ENCODE data around the gene PPM1D.
"Not testable (repeated sequence)": the region's sequence is repeated elsewhere in the genome, so short reads cannot be mapped to it uniquely, and the experiment has no call there.

The PPM1D gene

DNA sequence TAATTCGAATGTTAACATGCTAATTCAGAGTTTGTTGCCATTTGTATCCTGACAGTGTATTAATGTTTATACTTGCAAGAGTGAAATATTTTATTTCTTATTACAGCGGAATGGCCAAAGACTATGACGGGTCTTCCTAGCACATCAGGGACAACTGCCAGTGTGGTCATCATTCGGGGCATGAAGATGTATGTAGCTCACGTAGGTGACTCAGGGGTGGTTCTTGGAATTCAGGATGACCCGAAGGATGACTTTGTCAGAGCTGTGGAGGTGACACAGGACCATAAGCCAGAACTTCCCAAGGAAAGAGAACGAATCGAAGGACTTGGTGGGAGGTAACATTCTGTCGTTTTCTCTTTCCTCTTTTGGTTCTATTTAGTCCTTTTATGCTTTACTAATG, 23.4 kb downstream of the PPM1D start:
- DNase-seq = no peak

DNA sequence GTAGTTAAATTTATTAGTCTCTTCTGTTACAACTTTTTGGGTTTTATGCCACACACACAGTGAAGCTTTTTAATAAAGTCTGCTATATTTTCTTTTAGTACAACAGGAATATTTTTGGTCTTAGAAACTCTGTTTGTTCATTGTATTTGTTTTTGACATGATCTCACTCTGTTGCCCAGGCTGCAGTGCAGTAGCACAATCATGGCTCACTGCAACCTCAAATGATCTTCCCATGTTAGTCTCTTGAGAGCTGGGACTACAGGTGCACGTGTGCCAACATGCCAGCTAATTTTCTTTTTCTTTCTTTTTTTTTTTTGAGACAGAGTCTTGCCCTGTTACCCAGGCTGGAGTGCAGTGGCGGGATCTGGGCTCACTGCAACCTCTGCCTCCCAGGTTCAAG, 27.1 kb downstream of the PPM1D start:
- DNase-seq = no peak

DNA sequence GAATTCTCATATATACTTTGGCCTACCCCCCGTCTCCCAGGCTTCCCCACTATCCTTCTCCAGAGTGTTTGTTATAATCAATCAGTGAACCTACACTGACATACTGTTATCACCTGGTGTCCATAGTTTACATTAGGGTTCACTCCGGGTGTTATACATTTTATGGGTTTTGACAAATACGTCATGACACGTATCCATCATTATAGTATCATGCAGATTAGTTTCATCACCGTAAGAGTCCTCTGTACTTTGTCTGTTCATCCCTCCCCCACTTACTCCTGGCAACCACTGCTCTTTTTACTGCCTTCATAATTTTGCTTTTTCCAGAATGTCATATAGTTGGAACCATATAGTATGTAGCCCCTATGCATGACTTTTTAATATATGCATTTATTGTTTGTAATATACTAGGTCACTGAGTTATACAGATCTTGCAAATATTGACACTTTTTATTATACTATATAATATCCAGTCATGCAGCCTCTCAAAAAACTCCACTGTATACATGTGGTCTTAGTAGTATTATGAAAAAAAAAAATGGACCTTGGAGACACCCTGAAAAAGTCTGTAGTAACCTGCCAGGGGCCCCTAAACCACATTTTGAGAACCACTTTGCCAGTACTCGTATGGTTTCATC, 28.4 kb downstream of the PPM1D start:
- DNase-seq = no peak

DNA sequence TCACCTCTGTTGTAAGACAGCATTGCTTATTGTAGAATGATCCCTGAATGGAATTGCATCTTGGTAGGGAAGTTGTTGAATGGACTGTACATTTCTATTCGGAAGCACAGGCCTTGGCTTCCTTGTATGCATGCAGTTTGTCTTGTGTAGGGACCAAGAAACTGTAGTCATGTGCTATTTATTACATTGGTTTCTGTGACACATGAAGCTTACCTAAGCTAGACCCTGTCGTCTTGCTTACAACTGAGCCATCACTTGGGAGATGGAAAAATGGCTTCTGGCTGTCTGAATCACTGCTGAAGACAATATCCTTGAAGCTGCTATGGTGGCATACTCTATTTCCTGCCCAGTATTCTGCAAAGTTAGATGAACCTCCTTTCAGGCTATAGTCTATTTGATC, 29.1 kb downstream of the PPM1D start:
- no peak for DNase-seq

DNA sequence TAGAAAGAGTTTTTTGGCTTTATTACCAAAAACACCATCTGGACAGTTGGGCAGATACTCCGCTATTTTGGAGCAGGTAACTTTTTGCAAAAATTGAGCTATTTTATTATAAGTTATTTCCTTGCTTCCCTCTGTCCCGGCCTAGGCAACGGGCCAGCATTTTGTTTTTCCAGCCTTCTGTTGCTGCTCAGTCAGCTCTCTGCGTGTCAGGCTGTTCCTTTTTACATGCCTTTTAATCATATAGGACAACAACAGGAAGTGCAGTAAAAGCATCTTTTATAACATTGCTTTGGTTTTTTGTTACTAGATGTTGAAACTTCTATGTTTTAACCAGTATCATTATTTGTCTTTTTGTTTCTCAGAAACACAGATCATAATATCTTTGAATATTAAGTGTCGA, 30.4 kb downstream of the PPM1D start:
- DNase-seq = no peak

DNA sequence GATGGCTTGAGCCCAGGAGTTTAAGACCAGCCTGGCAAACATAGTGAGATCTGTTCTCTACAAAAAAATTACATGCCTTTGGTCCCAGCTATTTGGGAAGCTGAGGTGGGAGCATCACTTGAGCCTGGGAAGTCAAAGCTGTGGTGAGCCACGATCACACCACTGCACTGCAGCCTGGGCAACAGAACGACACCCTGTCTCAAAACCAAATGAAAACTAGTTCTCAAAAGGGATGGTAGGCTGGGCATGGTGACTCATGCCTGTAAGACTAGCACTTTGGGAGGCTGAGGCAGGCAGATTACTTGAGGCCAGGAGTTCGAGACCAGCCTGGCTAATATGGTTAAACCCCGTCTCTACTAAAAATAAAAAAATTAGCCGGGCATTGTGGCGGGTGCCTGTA, 31.1 kb downstream of the PPM1D start:
- no peak for DNase-seq

DNA sequence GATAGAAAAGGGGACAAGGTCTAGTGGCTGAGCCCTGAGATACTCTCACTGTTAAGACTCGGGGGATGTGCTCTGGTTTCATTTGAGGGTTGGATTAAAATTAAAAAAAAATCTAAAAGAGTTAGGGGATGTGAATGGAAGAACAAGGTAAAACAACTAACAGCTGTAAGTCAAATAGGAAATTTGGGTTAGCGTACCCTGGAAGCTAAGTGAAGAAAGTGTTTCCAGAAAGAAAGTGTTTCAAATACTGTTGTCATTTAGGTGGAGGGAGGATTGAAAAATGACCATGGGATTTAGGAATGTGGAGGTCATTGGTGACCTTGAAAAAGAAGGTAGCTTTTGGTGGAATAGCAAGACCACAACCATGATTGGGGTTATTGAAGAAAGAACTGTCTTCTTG, 37.7 kb downstream of the PPM1D start:
- DNase-seq = no peak

DNA sequence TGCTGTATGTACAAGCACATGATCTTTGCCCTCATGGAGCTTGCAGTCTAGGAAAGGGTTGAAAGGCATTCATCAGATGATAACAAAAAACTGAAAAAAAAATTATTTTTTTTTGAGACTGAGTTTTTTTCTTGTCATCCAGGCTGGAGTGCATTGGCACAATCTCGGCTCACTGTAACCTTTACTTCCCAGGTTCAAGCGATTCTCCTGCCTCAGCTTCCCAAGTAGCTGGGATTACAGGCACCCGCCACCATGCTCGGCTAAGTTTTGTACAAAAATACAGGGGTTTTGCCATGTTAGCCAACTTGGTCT, 39.0 kb downstream of the PPM1D start:
- DNase-seq = no peak

DNA sequence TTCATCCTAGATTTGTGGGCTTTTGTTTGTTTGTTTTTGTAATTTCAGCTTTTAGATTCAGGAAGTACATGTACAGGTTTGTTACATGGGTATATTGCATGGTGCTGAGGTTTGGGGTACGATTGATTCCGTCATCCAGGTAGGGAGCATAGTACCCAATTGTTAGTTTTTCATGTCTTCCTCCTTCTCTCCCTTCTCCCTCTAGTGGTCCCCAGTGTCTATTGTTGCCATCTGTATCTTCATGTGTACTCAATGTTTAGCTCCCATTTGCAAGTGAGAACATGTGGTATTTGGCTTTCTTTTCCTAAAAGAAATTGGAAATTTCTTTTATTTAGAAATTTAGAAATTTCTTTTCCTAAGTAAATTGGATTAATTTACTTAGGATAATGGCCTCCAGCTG, 40.5 kb downstream of the PPM1D start:
- no peak for DNase-seq

DNA sequence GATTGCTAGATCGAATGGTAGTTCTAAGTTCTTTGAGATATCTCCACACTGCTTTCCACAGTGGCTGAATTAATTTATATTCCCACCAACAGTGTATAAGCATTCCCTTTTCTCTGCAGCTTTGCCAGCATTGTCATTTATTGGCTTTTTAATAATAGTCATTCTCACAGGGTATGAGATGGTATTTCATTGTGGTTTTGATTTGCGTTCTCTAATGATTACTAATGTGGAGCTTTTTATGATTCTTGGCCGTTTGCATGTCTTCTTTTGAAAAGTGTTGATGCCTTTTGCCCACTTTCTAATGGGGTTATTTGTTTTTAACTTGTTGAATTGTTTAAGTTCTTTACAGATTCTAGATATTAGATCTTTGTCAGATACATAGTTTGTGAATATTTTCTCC, 41.1 kb downstream of the PPM1D start:
- no peak for DNase-seq

DNA sequence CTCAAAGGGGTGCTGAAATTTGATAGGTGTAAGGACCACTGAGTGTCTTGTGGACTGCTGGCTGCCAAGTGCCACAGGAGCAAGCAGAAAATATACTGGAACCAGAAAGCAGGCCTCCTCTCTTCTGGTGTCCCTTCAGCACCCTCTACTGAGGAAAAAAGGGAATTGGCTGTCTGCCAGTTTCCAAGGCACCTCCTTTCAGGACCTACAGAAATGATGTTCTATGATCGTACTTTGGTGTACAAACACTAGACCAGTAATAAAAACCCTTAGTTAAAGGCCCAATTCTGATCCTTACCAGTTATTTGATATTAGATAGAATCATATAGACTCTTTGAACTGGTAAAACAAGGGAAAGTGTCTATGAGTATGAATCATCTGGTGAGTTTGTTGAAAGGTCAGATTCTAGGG, 41.8 kb downstream of the PPM1D start:
- peak; percentile 49 for DNase-seq

DNA sequence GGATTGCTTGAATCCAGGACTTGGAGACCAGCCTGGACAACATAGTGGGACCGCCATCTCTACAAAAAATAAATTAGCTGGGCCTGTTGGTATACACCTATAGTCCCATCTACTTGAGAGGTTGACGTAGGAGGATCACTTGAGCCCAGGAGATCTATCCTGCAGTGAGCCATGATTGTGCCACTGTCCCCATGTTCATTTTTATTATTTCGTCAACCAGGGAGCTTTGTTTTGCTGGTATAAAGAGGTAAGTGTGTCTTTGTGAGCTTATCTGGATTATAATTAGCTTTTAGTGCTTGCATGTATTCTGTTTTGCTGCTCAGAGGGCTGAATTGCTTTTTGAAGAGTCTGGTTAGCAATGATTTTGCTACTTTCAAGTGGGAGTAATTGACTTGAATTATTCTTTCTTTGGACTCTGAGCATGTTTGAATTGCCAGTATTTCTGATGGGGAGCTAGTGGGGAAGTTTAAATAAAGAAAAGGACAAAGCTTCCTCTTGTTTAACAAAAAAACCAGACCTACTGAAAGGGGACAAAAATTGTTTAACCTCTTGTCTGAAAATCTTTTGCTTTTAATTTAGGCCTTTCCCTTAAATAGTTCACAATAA, 46.0 kb downstream of the PPM1D start:
- DNase-seq = no peak

DNA sequence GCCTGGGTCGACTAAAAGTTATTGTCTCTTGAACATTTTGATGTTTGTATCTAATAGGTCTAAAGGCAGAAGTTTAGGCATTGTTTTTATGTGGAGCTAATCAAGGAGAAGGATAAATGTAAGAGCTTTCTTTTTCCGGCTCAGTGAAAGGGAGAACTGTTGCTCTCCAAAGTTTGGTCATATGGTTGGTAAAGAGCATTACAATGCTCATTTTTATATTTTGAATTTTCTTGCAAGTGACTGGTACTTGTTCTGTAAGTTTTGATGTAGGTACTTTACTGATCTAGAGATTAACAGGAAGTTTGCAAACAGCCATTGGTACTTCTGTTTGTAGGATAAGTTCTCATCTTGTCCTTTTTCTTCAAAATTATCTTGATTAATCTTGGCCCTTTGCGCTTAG, 46.7 kb downstream of the PPM1D start:
- no peak for DNase-seq

DNA sequence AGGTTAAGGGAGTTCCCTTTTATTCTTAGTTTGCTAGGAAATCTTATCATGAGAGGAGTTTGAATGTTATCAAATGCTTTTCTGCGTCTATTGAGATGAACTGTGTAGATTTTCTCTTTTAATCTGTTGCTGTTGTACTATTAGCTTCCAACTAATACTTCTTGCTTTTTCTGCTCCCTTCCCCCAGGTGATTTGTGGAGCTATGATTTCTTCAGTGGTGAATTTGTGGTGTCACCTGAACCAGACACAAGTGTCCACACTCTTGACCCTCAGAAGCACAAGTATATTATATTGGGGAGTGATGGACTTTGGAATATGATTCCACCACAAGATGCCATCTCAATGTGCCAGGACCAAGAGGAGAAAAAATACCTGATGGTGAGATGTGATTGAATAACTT, 47.7 kb downstream of the PPM1D start:
- DNase-seq = no peak

DNA sequence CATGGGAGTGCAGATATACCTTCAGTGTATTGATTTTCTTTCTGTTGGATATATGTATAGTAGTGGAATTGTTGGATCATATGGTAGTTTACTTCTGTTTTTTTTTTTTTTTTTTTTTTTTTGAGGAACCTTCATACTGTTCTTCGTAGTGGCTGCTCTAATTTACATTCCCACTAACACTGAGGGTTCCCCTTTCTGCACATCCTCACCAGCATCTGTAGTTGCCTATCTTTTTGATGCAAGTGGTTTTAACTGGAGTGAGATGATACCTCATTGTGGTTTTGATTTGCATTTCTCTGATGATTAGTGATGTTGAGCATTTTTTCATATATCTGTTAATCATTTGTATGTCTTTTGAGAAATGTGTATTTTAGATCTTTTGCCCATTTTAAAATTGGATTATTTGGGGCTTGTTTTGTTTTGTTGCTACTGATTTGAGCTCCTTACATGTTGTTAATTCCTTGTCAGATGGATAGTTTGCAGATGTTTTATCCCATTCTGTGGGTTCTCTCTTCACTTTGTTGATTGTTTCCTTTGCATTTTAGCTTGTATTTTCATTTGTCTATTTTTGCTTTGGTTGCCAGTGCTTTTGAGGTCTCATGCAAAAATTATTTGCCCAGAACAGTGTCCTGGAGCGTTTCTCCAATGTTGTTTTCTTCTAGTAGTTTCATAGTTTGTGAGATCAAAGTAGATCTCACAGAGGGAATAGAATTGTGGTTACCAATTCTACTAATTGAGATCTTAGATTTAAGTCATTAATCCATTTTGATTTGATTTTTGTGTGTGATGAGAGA, 52.7 kb downstream of the PPM1D start:
- DNase-seq = no peak

DNA sequence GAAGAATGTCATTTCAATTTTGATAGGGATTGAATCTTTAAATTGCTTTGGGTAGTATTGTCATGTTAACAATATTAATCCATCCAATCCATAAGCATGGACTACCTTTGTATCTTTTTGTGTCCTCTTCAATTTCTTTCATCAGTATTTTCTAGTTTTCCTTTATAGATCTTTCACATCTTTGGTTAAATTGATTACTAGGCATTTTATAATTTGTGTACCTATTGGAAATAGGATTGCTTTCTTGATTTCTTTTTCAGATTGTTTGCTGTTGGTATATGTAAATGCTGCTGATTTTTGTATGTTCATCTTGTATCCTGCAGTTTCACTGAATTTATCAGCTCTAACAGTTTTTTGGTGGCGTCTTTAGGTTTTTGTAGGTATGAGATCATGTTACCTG, 53.6 kb downstream of the PPM1D start:
- DNase-seq = no peak

DNA sequence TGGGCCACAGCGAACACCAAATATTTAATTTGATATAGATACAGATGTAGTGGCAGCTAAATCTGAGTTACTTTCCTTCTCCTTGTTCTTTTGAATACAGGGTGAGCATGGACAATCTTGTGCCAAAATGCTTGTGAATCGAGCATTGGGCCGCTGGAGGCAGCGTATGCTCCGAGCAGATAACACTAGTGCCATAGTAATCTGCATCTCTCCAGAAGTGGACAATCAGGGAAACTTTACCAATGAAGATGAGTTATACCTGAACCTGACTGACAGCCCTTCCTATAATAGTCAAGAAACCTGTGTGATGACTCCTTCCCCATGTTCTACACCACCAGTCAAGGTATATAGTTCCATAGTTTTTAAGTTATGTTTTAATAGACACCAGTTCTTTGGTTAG, 56.5 kb downstream of the PPM1D start:
- DNase-seq = no peak

DNA sequence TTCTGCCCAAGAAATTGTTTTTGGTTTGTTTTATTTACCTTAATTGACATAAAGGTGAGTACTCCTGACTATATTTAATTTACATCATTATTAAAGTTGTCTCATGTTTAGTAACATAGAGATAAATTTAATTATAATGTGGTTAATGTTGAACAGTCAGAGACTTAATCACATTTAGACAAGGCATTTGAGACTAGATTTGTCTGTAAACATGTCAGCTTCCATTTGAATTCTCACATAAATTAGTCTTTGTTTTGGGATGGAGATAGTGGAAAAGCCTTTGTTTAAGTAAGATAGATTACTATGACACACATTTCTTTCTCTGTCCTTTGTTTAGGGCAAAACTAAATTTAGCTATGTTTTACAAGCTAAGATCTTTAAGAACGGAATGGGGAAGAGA, 59.2 kb downstream of the PPM1D start:
- DNase-seq = no peak

DNA sequence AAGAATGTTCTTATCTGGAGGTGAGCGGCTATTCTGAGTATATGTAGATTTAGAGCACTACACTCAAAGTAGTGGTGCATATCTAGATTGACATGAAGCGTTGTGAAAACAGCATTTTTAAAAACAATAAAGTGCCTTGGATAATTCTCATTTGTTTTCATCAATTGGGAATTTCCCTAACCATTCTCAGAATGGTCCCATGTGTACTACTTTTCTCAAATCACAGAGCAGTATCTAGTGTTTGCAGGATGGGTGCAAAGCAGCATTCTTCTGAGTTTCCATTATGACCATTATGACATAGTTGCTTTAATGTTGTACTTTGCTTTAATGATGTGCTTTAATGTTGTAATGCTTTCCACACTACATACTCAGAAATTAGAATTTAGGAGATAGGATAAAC, 61.5 kb downstream of the PPM1D start:
- DNase-seq = no peak

DNA sequence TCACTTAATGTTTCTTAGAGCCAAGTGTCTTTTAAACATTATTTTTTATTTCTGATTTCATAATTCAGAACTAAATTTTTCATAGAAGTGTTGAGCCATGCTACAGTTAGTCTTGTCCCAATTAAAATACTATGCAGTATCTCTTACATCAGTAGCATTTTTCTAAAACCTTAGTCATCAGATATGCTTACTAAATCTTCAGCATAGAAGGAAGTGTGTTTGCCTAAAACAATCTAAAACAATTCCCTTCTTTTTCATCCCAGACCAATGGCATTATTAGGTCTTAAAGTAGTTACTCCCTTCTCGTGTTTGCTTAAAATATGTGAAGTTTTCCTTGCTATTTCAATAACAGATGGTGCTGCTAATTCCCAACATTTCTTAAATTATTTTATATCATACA, 64.0 kb downstream of the PPM1D start:
- DNase-seq = no peak

DNA sequence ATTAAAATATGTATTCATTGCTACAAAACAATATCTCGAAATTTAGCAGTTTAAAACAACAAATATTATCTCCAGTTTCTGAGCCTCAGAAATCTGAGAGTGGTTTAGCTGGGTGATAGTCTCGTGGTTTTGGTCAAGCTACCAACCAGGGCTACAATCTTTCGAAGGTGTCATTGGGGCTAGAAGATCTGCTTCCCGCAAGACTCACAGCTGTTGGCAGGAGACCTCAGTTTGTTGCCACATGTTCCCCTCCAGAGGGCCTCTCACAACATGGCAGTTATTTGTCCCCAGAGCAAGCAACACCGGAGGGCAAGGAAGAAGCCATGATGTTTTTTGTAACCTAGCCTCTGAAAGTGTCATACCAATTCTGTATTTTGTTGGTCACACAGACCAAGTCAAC, 65.6 kb downstream of the PPM1D start:
- DNase-seq = no peak

DNA sequence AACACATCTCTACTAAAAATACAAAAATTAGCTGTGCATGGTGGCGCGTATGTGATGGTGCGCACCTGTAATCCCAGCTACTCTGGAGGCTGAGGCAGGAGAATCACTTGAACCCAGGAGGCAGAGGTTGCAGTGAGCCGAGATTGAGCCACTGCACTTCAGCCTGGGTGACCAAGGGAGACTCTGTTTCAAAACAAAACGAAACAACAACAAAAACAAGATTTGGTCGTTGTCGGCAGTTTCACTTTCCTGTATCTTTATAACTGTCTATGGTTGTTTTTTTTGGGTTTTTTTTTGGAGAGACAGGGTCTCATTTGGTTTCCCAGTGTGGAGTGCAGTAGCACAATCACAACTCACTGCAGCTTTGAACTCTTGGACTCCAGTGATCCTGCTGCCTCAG, 68.7 kb downstream of the PPM1D start:
- DNase-seq = not testable (repeated sequence)

DNA sequence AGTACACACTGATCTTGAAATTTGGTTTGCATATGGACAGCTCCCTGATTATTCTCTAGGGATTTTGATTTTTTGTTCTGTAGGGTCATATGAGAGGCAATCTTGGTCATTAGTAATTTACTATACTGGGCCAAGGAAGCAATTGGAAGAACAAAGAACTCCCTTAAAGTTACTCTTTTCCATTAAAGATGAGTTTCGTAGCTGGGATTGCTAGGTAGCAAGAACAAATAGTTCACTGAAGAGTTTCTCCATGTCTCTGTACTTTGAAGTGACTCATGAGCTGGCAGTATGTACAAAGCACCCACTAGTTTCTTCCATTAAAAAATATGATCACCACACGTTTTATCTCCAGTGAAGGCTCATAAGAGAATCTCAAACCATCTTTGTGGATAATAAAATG, 71.5 kb downstream of the PPM1D start:
- DNase-seq = no peak

DNA sequence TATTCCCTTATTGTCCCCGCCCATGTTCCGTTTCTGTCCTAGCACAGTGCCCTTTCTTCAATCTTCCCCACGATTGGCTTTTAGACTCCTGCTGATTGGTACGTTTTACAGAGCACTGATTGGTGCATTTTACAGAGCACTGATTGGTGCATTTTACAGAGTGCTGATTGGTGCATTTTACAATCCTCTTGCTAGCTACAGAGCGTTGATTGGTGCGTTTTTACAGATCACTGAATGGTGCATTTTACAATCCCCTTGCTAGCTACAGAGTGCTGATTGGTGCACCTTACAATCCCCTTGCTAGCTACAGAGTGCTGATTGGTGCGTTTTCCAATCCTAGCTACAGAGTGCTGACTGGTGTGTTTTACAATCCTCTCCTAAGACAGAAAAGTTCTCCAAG, 74.6 kb downstream of the PPM1D start:
- not testable (repeated sequence) for DNase-seq

DNA sequence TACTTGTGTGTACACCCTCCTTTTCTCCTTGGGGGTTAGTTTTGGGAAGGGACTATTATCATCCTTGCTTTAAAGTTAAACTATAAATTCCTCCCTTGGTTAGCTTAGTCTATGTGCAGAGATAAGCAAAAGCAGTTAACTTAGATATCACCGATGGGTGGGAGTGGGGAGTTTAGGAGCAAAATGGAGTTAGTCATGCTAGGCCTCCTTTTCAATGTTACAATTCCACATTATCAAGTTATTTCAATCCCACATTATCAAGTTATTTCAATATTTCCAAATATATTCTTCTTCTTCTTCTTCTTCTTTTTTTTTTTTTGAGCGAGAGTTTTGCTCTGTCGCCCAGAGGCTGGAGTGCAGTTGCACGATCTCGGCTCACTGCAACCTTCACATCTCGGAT, 76.0 kb downstream of the PPM1D start:
- no peak for DNase-seq

Data from right forelimb (tissue), 1 donor.